Loucy (cell line): ENCODE results near the gene CACHD1.

Source experiments
- CTCF ChIP-seq: fragments of 200-600 bp; sonication (generic); conservative IDR thresholded peaks from 2 replicates; pipeline ENCODE4 v1.5.1; 2014; ENCODE audit warnings: mild to moderate bottlenecking, antibody characterized with exemption, low read length
- EZH2phosphoT487 ChIP-seq: fragments of 200-600 bp; IDR thresholded peaks from 2 replicates; pipeline ENCODE4 v1.6.1; 2018; ENCODE audit warnings: antibody characterized with exemption, mild to moderate bottlenecking, moderate library complexity, borderline replicate concordance

GRCh38 chr1:64696879-64697278 lies 226.9 kb downstream of the CACHD1 start:
- no peak for TF ChIP-seq CTCF
- no peak for TF ChIP-seq EZH2phosphoT487
